HepG2 (cell line): Measurements from ENCODE around the gene PPP1R9B. TPM values are rescaled to one million over a fixed set of nuclear protein-coding genes. Genes with fewer than 3 reads are reported as not detected.

Experiments
- ARID2 ChIP-seq: sonication (generic); formaldehyde crosslinking; IDR thresholded peaks from 2 replicates; pipeline ENCODE4 v1.8.1; 2022; ENCODE audit warnings: mild to moderate bottlenecking, missing genetic modification reagents, borderline replicate concordance
- ATAD3A ChIP-seq: sonication (generic); formaldehyde crosslinking; IDR thresholded peaks from 2 replicates; pipeline ENCODE4 v1.4.0; 2020; ENCODE audit warnings: missing genetic modification reagents
- DPF2 ChIP-seq: sonication (generic); formaldehyde crosslinking; IDR thresholded peaks from 2 replicates; pipeline ENCODE4 v1.4.0; 2020; ENCODE audit warnings: mild to moderate bottlenecking, low read depth, missing genetic modification reagents, borderline replicate concordance
- ELF4 ChIP-seq: sonication (generic); formaldehyde crosslinking; IDR thresholded peaks from 2 replicates; pipeline ENCODE4 v1.5.0; 2020; ENCODE audit warnings: missing genetic modification reagents, mild to moderate bottlenecking, moderate library complexity, borderline replicate concordance
- GTF2F1 ChIP-seq: fragments of 150-350 bp; IDR thresholded peaks from 2 replicates; pipeline ENCODE4 v1.6.1; 2014; ENCODE audit warnings: low read length
- HDAC2 ChIP-seq: sonication (generic); formaldehyde crosslinking; IDR thresholded peaks from 2 replicates; pipeline ENCODE4 v1.4.0; 2020; ENCODE audit warnings: missing genetic modification reagents
- KAT7 ChIP-seq: IDR thresholded peaks from 2 replicates; pipeline ENCODE4 v1.6.1; 2018; ENCODE audit warnings: borderline replicate concordance, missing compliant biosample characterization
- KLF11 ChIP-seq: IDR thresholded peaks from 2 replicates; pipeline ENCODE4 v1.6.1; 2016; ENCODE audit warnings: missing compliant biosample characterization
- MAFF ChIP-seq: IDR thresholded peaks from 2 replicates; pipeline ENCODE4 v1.6.1; 2011; ENCODE audit warnings: low read depth, low read length, improper control_type of control experiment
- MBNL3 ChIP-seq: fragments of 250-450 bp; sonication (Bioruptor Pico); conservative IDR thresholded peaks from 2 replicates; pipeline ENCODE4 v1.8.0; 2022; ENCODE audit warnings: mild to moderate bottlenecking, inconsistent platforms
- MEF2D ChIP-seq: sonication (generic); formaldehyde crosslinking; IDR thresholded peaks from 2 replicates; pipeline ENCODE4 v1.5.1; 2020; ENCODE audit warnings: mild to moderate bottlenecking, missing genetic modification reagents
- PAX8 ChIP-seq: sonication (generic); formaldehyde crosslinking; IDR thresholded peaks from 2 replicates; pipeline ENCODE4 v1.8.0; 2022; ENCODE audit warnings: mild to moderate bottlenecking, missing genetic modification reagents, borderline replicate concordance
- SRSF4 ChIP-seq: fragments of 200-400 bp; formaldehyde crosslinking; IDR thresholded peaks from one replicate; pipeline ENCODE4 v1.6.1; 2018; ENCODE audit warnings: mild to moderate bottlenecking, low read depth, low read length, moderate library complexity; ENCODE audit not compliant: poor library complexity, severe bottlenecking
- ZBTB39 ChIP-seq: sonication (generic); formaldehyde crosslinking; IDR thresholded peaks from 2 replicates; pipeline ENCODE4 v1.5.0; 2020; ENCODE audit warnings: missing genetic modification reagents
- ZHX2 ChIP-seq, 2 experiments: sonication (generic) in 1 of 2; formaldehyde crosslinking in 1 of 2; IDR thresholded peaks; 2 replicates each; pipeline versions ENCODE4 v1.6.1 to v1.9.0; 2014 to 2022; ENCODE audit warnings: antibody characterized with exemption in 1 of 2, borderline replicate concordance in 1 of 2, inconsistent platforms in 1 of 2, low read depth in 1 of 2, missing genetic modification reagents in 1 of 2
- ZNF180 ChIP-seq: sonication (generic); formaldehyde crosslinking; IDR thresholded peaks from 2 replicates; pipeline ENCODE4 v1.4.0; 2020; ENCODE audit warnings: low read depth, missing genetic modification reagents, borderline replicate concordance
- ZNF253 ChIP-seq: sonication (generic); formaldehyde crosslinking; IDR thresholded peaks from 2 replicates; pipeline ENCODE4 v1.8.0; 2022; ENCODE audit warnings: mild to moderate bottlenecking, missing genetic modification reagents, borderline replicate concordance
- ZNF556 ChIP-seq: sonication (generic); formaldehyde crosslinking; IDR thresholded peaks from 2 replicates; pipeline ENCODE4 v1.4.0; 2020; ENCODE audit warnings: mild to moderate bottlenecking, missing genetic modification reagents, borderline replicate concordance
- ZNF703 ChIP-seq: sonication (generic); formaldehyde crosslinking; IDR thresholded peaks from 2 replicates; pipeline ENCODE4 v1.5.1; 2020; ENCODE audit warnings: missing genetic modification reagents, mild to moderate bottlenecking, moderate library complexity, borderline replicate concordance
- ZNF792 ChIP-seq: IDR thresholded peaks from 2 replicates; pipeline ENCODE4 v1.6.1; 2016
- ZNF816 ChIP-seq: sonication (generic); formaldehyde crosslinking; IDR thresholded peaks from 2 replicates; pipeline ENCODE4 v1.8.0; 2022; ENCODE audit warnings: missing genetic modification reagents, mild to moderate bottlenecking, borderline replicate concordance
- polyA plus RNA-seq, 8 experiments: library from polyadenylated mRNA; depleted of rRNA in 3 of 8; stranded (reverse) in 7 of 8; unstranded in 1 of 8; fragments of >200 nt; fragmentation: Illumina TruSeq in 4 of 8; extraction: Trizol in 4 of 8; gene quantifications; 2 replicates each; pipeline versions ENCODE4 v1.2.1 to v1.2.3, GENCODE V29; 2011 to 2016; ENCODE audit warnings: low read depth in 4 of 8, missing spikeins in 1 of 8, mixed read lengths in 1 of 8; ENCODE audit not compliant: insufficient read depth in 1 of 8
- total RNA-seq, 5 experiments: library from RNA; depleted of rRNA; stranded (reverse); fragments of >200 nt; fragmentation: Illumina TruSeq; extraction: Trizol; gene quantifications; 2 replicates each; pipeline ENCODE4 v1.2.3, GENCODE V29; 2016; ENCODE audit warnings: low read depth in 1 of 5

PPP1R9B gene
- total and polyA plus RNA-seq, 2 of the 13 experiments (the other 11 are each of a cell fraction or from before 2014, with no cell fraction given) = 9.4 to 15.8 TPM

- TF ChIP-seq ZNF703 (CRISPR knock-in tag) = no peak
- TF ChIP-seq MAFF = no peak
- TF ChIP-seq ARID2 = no peak
- TF ChIP-seq ZNF816 = no peak
- TF ChIP-seq MBNL3 = no peak
- TF ChIP-seq KLF11 (CRISPR knock-in tag) = no peak
- no peak for TF ChIP-seq ZNF180 (CRISPR knock-in tag)
- no peak for TF ChIP-seq ATAD3A (CRISPR knock-in tag)
- no peak for TF ChIP-seq MEF2D (CRISPR knock-in tag)
- peak; percentile 27; the same call in 1 of the 2 replicates for TF ChIP-seq HDAC2 (CRISPR knock-in tag)
- no peak for TF ChIP-seq ZBTB39 (CRISPR knock-in tag)
- TF ChIP-seq ZNF556 = no peak
- TF ChIP-seq PAX8 (CRISPR knock-in tag) = no peak
- no peak for TF ChIP-seq GTF2F1
- no peak for TF ChIP-seq KAT7 (CRISPR knock-in tag)
- TF ChIP-seq ELF4 (CRISPR knock-in tag) = no peak
- TF ChIP-seq ZHX2 (IDR thresholded peaks at IDR 0.05; ENCODE audit: low read depth) = no peak
- no peak for TF ChIP-seq ZHX2 (CRISPR knock-in tag; IDR thresholded peaks at IDR 0.05; ENCODE audit: borderline replicate concordance)
- TF ChIP-seq DPF2 = no peak
- 0 out of 2 replicates have a peak, but pooled peaks have one; percentile 28 for TF ChIP-seq ZNF253 (CRISPR knock-in tag)
- no peak for TF ChIP-seq SRSF4
- no peak for TF ChIP-seq ZNF792 (CRISPR knock-in tag)
These were observed 10.3 kb downstream of the PPP1R9B start (continued) for GRCh38 chr17:50139950-50140885.
